Thymus (tissue), 14 donors: ENCODE results near the gene GALR2. TPM values are rescaled to one million over a fixed set of nuclear protein-coding genes. Genes with fewer than 3 reads are reported as not detected.

Experiments used
- DNase-seq, 9 donors: peaks; one replicate each; pipeline ENCODE4 v3.0.0-alpha.2; 2013; ENCODE audit warnings: low spot score in 9 of 9, low read depth in 6 of 9, missing footprints in 1 of 9
- H3K27ac ChIP-seq, 2 donors: one replicate each; pipeline ENCODE4 v1.5.1; 2013; ENCODE audit warnings: control low read depth in 1 of 2, low read depth in 1 of 2, low read length in 1 of 2, mild to moderate bottlenecking in 1 of 2, moderate library complexity in 1 of 2
- H3K27me3 ChIP-seq, 2 donors: one replicate each; pipeline ENCODE4 v1.5.1; 2013; ENCODE audit warnings: low read length in 1 of 2; ENCODE audit not compliant: control insufficient read depth in 2 of 2, insufficient read depth in 1 of 2
- H3K36me3 ChIP-seq, 2 donors: one replicate each; pipeline ENCODE4 v1.5.1; 2013; ENCODE audit warnings: low read length in 1 of 2, mild to moderate bottlenecking in 1 of 2, moderate library complexity in 1 of 2; ENCODE audit not compliant: control insufficient read depth in 2 of 2, insufficient read depth in 2 of 2
- H3K4me1 ChIP-seq, 2 donors: one replicate each; pipeline ENCODE4 v1.5.1; 2013; ENCODE audit warnings: low read length in 2 of 2; ENCODE audit not compliant: control insufficient read depth in 2 of 2, insufficient read depth in 2 of 2
- H3K4me3 ChIP-seq, 2 donors: one replicate each; pipeline ENCODE4 v1.5.1; 2013; ENCODE audit warnings: low read length in 2 of 2, control low read depth in 1 of 2, mild to moderate bottlenecking in 1 of 2
- H3K9me3 ChIP-seq, 2 donors: one replicate each; pipeline ENCODE4 v1.5.1; 2013; ENCODE audit warnings: low read length in 1 of 2, mild to moderate bottlenecking in 1 of 2; ENCODE audit not compliant: control insufficient read depth in 2 of 2, insufficient read depth in 1 of 2
- whole genome bisulfite sequencing: extraction: QIAGEN DNeasy Blood & Tissue Kit; methylation state at CpG from one replicate; pipeline ENCODE4 v1.1.7; 2013; 5-methylcytosine and 5-hydroxymethylcytosine counted together
- long read RNA-seq, 10 donors: transcript quantifications; one replicate each; lab custom pipeline, GENCODE V29; 2026
- polyA plus RNA-seq: library from polyadenylated mRNA; stranded (reverse); fragments of 200-250 nt; gene quantifications from one replicate; pipeline ENCODE4 v1.2.3, GENCODE V29; 2013
- total RNA-seq: library from RNA; stranded (reverse); fragments of 120-200 nt; gene quantifications from one replicate; pipeline ENCODE4 v1.2.4, GENCODE V29; 2013
- donor health status: healthy.

GALR2 gene, protein sequence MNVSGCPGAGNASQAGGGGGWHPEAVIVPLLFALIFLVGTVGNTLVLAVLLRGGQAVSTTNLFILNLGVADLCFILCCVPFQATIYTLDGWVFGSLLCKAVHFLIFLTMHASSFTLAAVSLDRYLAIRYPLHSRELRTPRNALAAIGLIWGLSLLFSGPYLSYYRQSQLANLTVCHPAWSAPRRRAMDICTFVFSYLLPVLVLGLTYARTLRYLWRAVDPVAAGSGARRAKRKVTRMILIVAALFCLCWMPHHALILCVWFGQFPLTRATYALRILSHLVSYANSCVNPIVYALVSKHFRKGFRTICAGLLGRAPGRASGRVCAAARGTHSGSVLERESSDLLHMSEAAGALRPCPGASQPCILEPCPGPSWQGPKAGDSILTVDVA
- total RNA-seq (0.09 TPM), polyA plus RNA-seq (0.09 TPM)
- long read RNA-seq, donor 1 = 0 reads
- long read RNA-seq, donor 2 = 0 reads
- long read RNA-seq, donor 3 = 0 reads
- long read RNA-seq, donor 4 = 0 reads
- long read RNA-seq, donor 5 = 0 reads
- long read RNA-seq, donor 6 = 0 reads
- long read RNA-seq, donor 7 = 0 reads
- long read RNA-seq, donor 8 = 0 reads
- long read RNA-seq, donor 9 = 0 reads
- long read RNA-seq, donor 10 = 0 reads

DNA sequence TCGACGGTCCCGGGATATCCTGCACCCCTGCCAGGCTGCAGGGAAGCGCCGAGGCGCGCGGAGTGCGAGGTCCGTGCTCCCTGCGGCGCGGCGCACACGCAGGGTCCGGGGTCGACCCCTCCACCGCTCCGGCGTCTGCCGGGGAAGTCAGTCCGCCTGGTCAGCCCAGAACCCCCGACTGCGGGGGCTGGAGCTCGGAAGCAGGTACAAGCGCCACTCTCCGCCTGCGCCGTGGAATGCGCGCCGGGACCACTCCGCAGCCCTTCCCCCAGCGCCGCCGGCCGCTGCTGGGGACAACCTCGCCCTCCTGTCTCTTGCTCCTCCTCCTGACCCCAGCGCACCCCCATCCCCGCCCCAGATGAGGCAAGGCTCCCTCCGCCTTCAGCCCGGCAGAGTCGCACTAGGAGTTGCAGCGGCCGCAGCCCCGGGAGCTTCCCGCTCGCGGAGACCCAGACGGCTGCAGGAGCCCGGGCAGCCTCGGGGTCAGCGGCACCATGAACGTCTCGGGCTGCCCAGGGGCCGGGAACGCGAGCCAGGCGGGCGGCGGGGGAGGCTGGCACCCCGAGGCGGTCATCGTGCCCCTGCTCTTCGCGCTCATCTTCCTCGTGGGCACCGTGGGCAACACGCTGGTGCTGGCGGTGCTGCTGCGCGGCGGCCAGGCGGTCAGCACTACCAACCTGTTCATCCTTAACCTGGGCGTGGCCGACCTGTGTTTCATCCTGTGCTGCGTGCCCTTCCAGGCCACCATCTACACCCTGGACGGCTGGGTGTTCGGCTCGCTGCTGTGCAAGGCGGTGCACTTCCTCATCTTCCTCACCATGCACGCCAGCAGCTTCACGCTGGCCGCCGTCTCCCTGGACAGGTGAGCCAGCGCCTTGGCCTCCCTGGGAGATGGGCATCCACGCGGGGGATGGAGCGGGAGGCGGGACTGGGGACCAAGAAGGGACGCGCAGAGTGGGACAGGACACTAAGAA lies at the start of gene GALR2:
TSS of gene GALR2 (plus strand) at position 392 of the 974 bp plus-strand sequence. CDS start at position 495, 103 bp downstream.
- H3K36me3 ChIP-seq = peaks cover 2 to 3% of the 10 kb centered on the region in 2 donors
- DNase-seq = no peak
- no peak within 1 kb of the TSS for H3K4me3 ChIP-seq
- no peak within 1 kb of the TSS for H3K27ac ChIP-seq
- peaks cover 0 to 7% of the 10 kb centered on the region in 2 donors for H3K9me3 ChIP-seq
- H3K4me1 ChIP-seq = peaks cover 24 to 57% of the 10 kb centered on the region in 2 donors
- H3K27me3 ChIP-seq = peaks cover 52 to 69% of the 10 kb centered on the region in 2 donors
- 7% methylated on average over 92 of the region's 92 CpGs for WGBS

DNA sequence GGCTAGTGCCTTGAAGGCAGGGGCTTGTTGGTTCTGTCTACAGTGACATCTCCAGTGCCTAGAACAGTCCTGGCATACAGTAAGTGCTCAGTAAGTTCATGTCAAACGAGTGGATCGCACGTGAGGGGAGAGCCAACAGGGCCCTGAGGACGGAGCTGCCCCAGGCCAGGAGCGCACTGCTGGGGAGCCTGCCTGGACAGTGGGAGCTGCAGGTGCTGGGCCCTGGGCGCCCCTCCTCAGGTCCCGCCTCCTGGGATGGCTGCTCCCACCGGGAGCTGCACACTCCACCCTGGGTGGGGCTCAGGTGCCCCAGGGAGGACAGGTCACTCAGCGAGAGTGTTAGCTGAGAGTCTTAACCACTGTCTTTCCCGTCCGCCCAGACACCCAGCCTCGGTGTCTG lies 49.3 kb upstream of the GALR2 start:
- no peaks in the 10 kb centered on the region for H3K36me3 ChIP-seq
- no peak overlapping the region for H3K4me3 ChIP-seq
- H3K27ac ChIP-seq = no peak overlapping the region
- peaks cover 7 to 29% of the 10 kb centered on the region in 2 donors for H3K4me1 ChIP-seq
- DNase-seq = no peak
- H3K9me3 ChIP-seq = no peaks in the 10 kb centered on the region
- no peaks in the 10 kb centered on the region for H3K27me3 ChIP-seq
- WGBS = 99% methylated on average over 12 of the region's 12 CpGs

DNA sequence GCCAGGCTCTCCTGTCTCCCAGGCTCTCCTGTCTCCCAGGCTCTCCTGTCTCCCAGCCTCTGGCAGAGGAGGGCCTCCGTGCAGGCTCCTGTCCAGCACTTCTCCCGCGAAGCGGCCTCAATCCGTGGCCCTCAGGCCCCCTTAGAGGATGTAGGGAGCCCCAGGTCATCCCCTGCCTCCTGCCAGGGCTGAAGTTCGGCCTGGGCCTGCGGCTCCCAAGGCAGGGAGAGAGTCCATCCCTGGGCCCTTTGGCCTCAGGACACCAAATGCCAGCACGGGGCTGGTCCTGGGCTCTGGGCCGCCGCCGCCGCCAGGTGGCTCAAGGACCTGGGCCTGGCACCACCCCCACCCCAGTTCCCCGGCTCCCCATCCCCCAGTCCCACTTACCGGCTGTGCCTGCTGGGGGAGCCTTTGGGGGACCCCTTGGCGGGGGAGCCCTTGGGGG lies 47.8 kb upstream of the GALR2 start:
- Histone ChIP-seq H3K36me3 (no peaks in the 10 kb centered on the region), H3K9me3 (no peaks in the 10 kb centered on the region), H3K4me1 (peaks cover 7 to 29% of the 10 kb centered on the region in 2 donors), H3K27me3 (no peaks in the 10 kb centered on the region), H3K27ac (no peak overlapping the region), H3K4me3 (no peak overlapping the region)
- 95% methylated on average over 15 of the region's 15 CpGs for WGBS
- no peak for DNase-seq

DNA sequence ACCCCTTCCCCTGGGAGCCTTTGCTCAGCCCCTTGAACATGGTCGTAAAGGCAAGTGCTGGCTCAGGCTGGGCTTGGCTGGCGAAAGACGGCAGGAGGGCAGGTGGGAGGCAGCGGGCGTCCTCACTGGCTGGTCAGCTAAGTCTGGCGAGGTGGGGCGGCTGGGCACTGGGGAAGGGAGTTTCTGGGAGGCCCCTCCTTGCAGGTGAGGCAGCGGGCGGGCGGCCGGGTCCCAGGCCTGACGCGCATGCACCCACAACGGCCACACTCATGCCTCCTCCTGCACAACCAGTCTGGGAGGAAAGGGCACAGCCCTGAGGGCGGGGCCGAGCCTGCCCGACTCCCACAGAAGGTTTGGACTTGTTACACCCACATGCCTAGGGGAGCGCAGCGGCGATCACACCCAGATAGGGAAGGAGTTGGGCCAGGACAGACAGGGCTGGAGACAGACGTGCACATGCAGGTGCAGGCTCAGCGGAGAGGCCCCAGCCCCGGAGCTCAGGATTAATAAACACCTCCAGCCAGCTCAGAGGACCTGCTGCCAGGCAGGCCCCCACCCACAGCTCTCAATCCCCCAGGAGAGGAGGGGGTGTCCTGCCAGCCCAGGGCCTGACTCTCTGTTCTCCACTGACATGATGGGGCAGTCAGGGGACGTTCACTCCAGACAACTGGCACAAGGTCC lies 47.3 kb upstream of the GALR2 start, which contains the start of gene EVPL:
TSS of gene EVPL (minus strand) at position 148 of the 681 bp plus-strand sequence. CDS start at position 40, 108 bp downstream.
- WGBS = 89% methylated on average over 24 of the region's 24 CpGs
- H3K4me3 ChIP-seq = no peak within 1 kb of the TSS
- H3K27me3 ChIP-seq = no peaks in the 10 kb centered on the region
- no peaks in the 10 kb centered on the region for H3K9me3 ChIP-seq
- H3K4me1 ChIP-seq = peaks cover 7 to 26% of the 10 kb centered on the region in 2 donors
- H3K27ac ChIP-seq = no peak within 1 kb of the TSS
- peak in 1 of 9 donors; percentile 16 for DNase-seq
- H3K36me3 ChIP-seq = no peaks in the 10 kb centered on the region

DNA sequence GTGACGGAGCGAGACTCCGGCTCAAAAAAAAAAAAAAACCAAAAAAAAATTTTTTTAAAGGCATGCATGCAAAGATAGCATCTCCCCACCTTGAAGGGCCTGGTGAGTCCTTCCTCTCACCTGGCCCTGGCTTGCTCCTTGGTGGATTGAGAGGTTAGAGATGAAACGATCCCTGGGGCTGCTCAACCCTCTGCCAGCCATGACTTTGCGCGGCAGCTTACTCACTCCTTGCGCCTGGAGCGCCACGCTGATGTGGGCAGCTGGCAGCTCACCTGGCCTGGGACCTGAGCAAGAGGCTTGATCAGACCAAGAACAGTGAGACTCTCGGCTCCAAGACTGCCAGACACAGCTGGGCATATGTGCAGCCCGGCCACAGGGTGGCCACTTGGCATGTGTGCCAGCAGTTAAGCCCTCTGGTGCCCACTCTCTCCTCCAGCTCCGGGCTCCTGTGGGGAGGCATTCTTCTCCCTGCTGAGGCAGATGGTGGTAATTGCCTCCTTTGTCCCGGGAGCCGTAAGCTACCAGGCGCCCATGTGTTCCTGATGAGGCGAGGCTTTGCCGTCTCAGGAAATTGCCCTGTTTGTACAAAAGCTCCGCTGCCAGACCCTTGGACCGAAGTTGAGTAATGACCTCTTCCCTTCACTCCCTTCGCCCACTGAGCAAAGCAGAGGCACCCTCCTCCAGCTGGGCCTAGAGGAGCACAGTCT lies 42.4 kb upstream of the GALR2 start:
- H3K27me3 ChIP-seq = no peaks in the 10 kb centered on the region
- peaks cover 7 to 8% of the 10 kb centered on the region in 2 donors for H3K36me3 ChIP-seq
- H3K4me1 ChIP-seq = peaks cover 7 to 29% of the 10 kb centered on the region in 2 donors
- no peak overlapping the region for H3K27ac ChIP-seq
- peaks cover 0 to 10% of the 10 kb centered on the region in 2 donors for H3K9me3 ChIP-seq
- no peak overlapping the region for H3K4me3 ChIP-seq
- no peak for DNase-seq
- 96% methylated on average over 20 of the region's 20 CpGs for WGBS

DNA sequence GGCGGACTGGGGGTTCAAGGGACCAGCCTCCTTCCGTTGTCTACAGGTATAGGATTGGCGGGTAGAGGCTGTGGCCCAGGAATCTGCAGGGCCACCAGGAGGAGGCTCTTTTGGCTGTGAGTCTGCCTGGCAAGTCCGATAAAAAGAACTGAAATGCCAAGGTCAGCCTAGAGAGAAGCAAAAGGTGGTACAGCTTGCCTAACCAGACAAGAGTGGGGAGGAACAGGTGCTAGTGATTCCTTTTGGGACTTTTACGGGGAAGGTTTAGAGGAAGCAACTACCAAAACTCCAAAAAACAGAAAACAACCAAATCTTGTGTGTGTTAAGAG lies 41.8 kb upstream of the GALR2 start:
- no peak for DNase-seq
- H3K36me3 ChIP-seq = peaks cover 7 to 8% of the 10 kb centered on the region in 2 donors
- 99% methylated on average over 5 of the region's 5 CpGs for WGBS
- H3K4me1 ChIP-seq = peaks cover 7 to 25% of the 10 kb centered on the region in 2 donors
- peaks cover 0 to 10% of the 10 kb centered on the region in 2 donors for H3K9me3 ChIP-seq
- no peak overlapping the region for H3K4me3 ChIP-seq
- H3K27ac ChIP-seq = no peak overlapping the region
- H3K27me3 ChIP-seq = no peaks in the 10 kb centered on the region

- 99% methylated on average over 6 of the region's 6 CpGs for WGBS
- Histone ChIP-seq H3K4me1 (peaks cover 7 to 24% of the 10 kb centered on the region in 2 donors), H3K36me3 (peaks cover 7 to 8% of the 10 kb centered on the region in 2 donors), H3K4me3 (no peak overlapping the region), H3K9me3 (peaks cover 0 to 10% of the 10 kb centered on the region in 2 donors), H3K27me3 (no peaks in the 10 kb centered on the region), H3K27ac (no peak overlapping the region)
- no peak for DNase-seq
Observed at GRCh38 chr17:76033139-76033538, 41.4 kb upstream of the GALR2 start.
